ENCODE data around the gene IL11RA. TPM values are rescaled to one million over a fixed set of nuclear protein-coding genes. Genes with fewer than 3 reads are reported as not detected.

IL11RA gene
- total and polyA plus RNA-seq, 2 of the 8 experiments (the other 6 are each of a cell fraction or from before 2014, with no cell fraction given): 5.5 to 9.1 TPM

DNA sequence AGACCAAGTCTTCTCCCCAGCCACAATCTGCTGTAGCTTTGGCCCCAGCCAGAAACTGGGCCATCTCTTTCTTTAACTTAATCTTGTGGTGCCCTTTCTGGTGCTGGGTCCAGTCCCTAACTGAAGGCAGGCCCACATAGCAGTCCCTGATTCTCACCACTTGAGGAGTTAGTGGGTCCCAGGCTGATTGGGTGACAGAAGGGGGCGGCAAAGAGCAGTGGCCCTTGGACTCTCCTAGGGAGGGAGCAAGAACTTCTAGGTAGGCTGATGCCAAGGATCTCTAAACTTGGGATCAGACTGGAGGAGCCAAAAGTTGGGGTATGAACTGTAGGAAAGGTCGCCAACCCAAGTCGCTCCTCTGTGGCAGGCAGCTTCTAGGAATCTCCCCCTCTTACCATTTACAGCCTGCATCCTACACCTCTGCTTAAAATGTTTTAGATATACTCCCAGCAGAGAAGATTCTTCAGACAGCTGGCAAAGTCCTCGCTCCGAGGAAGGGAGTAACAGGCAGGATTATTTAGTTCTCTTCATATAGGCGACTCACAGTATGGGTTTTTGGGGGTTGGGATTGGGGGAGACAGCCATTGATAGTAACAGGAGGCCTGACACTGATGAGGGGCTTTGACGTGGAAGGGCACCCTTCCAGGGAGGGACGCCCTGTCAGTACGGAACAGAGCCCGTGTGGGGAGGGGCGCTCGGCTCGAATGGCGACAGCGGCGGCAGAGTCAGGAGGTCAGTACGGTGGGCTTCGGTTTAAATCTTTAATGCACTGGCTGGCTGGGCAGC lies 12.5 kb downstream of the IL11RA start (continued):
- TF ChIP-seq, protein P1, sequence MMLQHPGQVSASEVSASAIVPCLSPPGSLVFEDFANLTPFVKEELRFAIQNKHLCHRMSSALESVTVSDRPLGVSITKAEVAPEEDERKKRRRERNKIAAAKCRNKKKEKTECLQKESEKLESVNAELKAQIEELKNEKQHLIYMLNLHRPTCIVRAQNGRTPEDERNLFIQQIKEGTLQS (IDR thresholded peaks at IDR 0.05; ENCODE audit: insufficient read depth, low read depth, low read length): peak; percentile 59; the same call in 1 of the 2 replicates
- TF ChIP-seq CREB1 (IDR thresholded peaks at IDR 0.05) (peak; percentile 16; the same call in 1 of the 2 replicates), BCL11A (IDR thresholded peaks at IDR 0.05; ENCODE audit: low read depth in 2 of 2, low read length in 2 of 2) (no peak), RNF2 (IDR thresholded peaks at IDR 0.05; ENCODE audit: borderline replicate concordance, low read depth, low read length, missing control alignments, poor library complexity, severe bottlenecking) (no peak), MAFK (IDR thresholded peaks at IDR 0.05; ENCODE audit: low read depth, low read length) (no peak), POLR2A (IDR thresholded peaks at IDR 0.05; ENCODE audit: control extremely low read depth in 1 of 2, low read depth in 2 of 2, low read length in 2 of 2) (no peak), SIN3A (conservative IDR thresholded peaks at IDR 0.05 in 1 of 2, IDR thresholded peaks at IDR 0.05 in 1 of 2; ENCODE audit: low read depth in 1 of 2, low read length in 2 of 2) (peak in 1 of 2 experiments; percentile 69; a peak in 1 of 4 replicates)

All from H1 (cell line).